GM19035 (cell line): ENCODE data around the gene ADGRG6.

Experiments used
- ATAC-seq: cut with Tn5 transposase; IDR thresholded peaks from one replicate; pipeline ENCODE4 v1.9.1; 2021; ENCODE audit not compliant: unreplicated experiment

ADGRG6 gene

DNA sequence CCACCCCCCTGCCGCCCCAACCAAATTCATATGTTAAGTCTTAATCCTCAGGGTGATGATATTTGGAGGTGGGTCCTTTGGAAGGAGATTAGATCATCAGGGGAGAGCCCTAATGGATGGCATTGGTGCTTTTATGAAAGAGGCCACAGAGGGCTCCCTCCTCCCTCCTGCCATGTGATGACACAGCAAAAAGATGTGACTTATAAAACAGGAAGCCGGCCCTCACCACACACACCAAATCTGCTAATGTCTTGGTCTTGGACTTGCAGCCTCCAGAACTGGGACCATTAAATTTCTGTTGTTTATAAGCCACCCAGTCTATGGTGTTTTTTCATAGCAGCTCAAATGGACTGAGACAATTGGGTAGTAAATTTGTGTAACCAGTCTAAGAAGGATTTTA, 176.3 kb downstream of the ADGRG6 start:
- ATAC-seq = no peak

DNA sequence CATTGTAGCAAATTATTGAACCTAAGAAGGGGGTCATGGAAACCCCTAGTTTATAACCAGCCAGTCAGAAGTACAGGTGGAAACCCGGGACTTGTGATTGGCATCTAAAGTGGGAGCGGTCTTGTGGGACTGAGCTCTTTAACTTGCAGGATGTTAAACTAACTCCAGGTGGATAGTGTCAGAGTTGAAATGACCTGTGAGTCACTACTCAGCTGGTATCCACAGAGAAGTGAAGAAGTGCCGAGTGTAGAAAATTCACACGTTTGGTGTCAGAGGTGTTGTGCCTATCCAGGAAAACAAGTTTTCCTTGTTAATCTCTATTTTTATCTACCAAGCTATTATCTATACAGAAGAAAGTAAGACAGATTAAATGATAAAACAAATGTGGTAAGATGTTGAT, 179.7 kb downstream of the ADGRG6 start:
- no peak for ATAC-seq

DNA sequence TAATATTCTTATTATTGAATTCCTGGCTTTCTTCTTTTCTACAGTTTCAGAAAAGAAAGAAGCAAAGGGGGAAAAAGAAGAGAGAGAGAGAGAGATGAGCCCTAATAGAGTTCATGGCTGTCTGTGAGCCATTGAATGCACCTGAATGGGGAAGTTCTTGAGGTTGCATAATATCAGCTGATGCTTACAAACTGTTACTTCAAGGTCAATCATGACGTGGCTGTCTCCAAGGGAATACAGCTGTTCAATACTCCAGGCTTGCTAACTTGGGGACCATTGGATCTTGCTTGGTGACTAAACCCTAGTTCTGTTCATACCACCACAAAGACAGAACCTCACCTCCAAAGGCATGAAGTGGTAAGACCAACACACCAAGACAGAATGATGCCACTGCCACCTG, 180.4 kb downstream of the ADGRG6 start:
- ATAC-seq = no peak

DNA sequence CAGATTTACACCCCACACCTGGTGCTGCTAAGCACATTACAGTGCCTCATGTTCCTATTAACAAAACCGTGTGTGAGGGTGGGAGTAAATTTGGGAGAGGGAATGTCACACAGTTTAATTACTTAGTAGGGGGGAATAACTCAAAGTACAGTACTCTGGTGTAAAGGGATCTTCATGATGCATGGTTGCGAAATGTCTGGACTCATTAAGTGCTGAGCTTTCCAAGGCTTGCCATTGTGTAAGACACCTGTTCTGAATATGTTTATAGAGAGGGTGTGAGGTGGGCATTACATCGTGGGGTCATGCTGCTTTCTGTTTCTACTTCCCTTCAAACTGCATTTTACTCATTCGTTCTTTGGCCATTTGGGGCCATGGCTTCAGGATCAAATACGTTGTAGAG, 181.2 kb downstream of the ADGRG6 start:
- no peak for ATAC-seq

DNA sequence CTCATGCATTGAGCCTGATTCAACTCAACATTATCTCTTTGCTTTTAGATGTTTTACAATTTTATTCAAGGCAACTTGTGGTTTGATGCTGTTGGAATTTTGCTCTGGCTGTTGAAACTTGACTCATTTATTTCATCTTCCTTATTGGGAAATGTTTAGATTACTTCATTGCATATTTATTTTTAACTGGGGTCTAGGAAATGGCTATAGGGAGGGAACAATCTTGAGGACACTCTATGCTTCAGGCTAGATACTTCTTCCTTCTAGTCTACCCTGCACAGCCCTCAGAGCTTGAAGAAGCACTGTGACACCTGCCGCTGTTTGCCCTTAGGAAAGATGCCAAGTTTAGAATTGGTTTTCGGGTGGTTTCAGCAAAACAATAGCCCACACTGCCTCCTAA, 183.4 kb downstream of the ADGRG6 start:
- no peak for ATAC-seq

DNA sequence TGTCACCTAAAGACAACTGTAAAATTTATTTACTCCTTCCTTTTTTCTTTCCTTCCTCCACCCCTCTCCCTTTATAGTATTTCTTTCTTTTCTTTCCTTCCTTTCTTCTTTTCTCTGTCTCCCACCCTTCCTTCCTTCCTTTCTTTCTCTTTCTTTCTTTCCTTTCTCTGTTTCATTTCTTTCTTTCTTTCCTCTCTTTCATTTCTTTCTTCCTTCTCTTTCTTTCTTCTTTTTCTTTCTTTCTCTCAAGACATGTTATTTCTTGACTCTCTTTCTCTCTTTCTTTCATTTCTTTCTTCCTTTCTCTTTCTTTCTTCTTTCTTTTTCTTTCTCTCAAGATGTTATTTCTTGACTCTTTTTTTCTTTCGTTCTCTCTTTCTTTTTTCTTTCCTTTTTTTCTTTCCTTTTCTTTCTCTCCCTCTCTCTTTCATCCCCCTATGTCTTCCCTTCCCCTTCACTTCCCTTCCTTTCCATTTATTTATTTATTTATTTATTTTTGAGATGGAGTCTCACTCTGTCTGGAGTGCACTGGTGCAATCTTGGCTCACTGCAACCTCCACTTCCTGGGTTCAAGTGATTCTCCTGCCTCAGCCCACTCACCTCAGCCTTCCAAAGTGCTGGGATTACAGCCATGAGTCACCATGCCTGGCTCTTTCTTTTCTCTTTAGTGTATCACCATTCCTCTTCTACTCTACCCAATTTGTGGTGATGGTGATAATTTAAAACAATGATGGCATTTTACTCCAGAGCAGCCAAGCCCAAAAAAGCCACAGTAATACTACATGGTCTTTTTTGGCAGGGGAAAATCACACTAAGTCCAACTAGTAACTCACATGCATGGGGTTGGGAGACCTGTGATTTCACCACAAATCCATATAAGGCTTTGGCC, 188.2 kb downstream of the ADGRG6 start:
- no peak for ATAC-seq
